Esophagus muscularis mucosa (tissue), 4 donors: ENCODE results near the gene ARPC2.
"Not testable (repeated sequence)": the region's sequence is repeated elsewhere in the genome, so short reads cannot be mapped to it uniquely, and the experiment has no call there.

Experiments used
- EP300 ChIP-seq: sonication (generic); formaldehyde crosslinking; IDR thresholded peaks from one replicate; pipeline ENCODE4 v1.6.1; 2017; ENCODE audit warnings: antibody characterized with exemption
- POLR2A ChIP-seq: fragments of 450-650 bp; IDR thresholded peaks from one replicate; pipeline ENCODE4 v1.6.1; 2017; ENCODE audit warnings: antibody characterized with exemption, moderate library complexity, mild to moderate bottlenecking, low read depth
- POLR2AphosphoS5 ChIP-seq, 2 donors: sonication (generic); formaldehyde crosslinking; IDR thresholded peaks; one replicate each; pipeline ENCODE4 v1.6.1; 2017; ENCODE audit warnings: antibody characterized with exemption in 2 of 2
- TF ChIP-seq, protein P1 (sequence below), 3 experiments: fragments of 200-600 bp in 2 of 3; fragments of 450-650 bp in 1 of 3; sonication (generic) in 2 of 3; IDR thresholded peaks; one replicate each; pipeline ENCODE4 v1.5.1; 2017 to 2019; ENCODE audit warnings: antibody characterized with exemption in 3 of 3, mild to moderate bottlenecking in 2 of 3, moderate library complexity in 1 of 3

DNA sequence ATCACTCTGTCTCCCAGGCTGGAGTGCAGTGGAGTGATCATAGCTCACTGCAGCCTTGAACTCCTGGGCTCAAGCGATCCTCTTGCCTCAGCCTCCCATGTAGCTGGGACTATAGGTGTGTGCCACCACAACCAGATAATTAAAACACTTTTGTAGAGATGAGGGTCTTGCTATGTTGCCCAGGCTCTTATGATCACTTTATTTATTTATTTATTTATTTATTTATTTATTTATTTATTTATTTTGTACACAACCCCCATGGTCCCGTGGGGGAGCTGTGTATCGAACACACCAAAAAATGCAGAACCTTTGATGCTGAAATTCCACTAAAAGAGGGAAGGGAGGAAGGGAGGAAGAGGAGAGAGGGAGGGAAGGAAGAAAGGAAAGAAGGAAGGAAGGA lies 45.2 kb upstream of the ARPC2 start:
- not testable (repeated sequence) for TF ChIP-seq POLR2A; POLR2AphosphoS5 (IDR thresholded peaks at IDR 0.05); EP300
- TF ChIP-seq, protein P1, sequence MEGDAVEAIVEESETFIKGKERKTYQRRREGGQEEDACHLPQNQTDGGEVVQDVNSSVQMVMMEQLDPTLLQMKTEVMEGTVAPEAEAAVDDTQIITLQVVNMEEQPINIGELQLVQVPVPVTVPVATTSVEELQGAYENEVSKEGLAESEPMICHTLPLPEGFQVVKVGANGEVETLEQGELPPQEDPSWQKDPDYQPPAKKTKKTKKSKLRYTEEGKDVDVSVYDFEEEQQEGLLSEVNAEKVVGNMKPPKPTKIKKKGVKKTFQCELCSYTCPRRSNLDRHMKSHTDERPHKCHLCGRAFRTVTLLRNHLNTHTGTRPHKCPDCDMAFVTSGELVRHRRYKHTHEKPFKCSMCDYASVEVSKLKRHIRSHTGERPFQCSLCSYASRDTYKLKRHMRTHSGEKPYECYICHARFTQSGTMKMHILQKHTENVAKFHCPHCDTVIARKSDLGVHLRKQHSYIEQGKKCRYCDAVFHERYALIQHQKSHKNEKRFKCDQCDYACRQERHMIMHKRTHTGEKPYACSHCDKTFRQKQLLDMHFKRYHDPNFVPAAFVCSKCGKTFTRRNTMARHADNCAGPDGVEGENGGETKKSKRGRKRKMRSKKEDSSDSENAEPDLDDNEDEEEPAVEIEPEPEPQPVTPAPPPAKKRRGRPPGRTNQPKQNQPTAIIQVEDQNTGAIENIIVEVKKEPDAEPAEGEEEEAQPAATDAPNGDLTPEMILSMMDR (IDR thresholded peaks at IDR 0.05): not testable (repeated sequence)
